Nephron progenitor cell (in vitro differentiated cells): ENCODE measurements around the gene SLX4IP.

ENCODE experiments used
- DNase-seq: peaks from one replicate; pipeline ENCODE4 v3.0.0; 2021
- H3K27ac Mint-ChIP-seq: 2 replicates; pipeline ENCODE4 v1.8.0; 2021; ENCODE audit warnings: mild to moderate bottlenecking, moderate library complexity, mixed read lengths
- H3K27me3 Mint-ChIP-seq: 2 replicates; pipeline ENCODE4 v1.8.0; 2021; ENCODE audit warnings: mild to moderate bottlenecking, low read depth, mixed read lengths; ENCODE audit not compliant: poor library complexity
- H3K36me3 Mint-ChIP-seq: 2 replicates; pipeline ENCODE4 v1.8.0; 2021; ENCODE audit warnings: low read depth, mixed read lengths
- H3K4me1 Mint-ChIP-seq: 2 replicates; pipeline ENCODE4 v1.8.0; 2021; ENCODE audit warnings: mixed read lengths
- H3K4me3 Mint-ChIP-seq: 2 replicates; pipeline ENCODE4 v1.8.0; 2021; ENCODE audit warnings: mild to moderate bottlenecking, moderate library complexity, mixed read lengths
- H3K9me3 Mint-ChIP-seq: 2 replicates; pipeline ENCODE4 v1.8.0; 2021; ENCODE audit warnings: mild to moderate bottlenecking, moderate library complexity, mixed read lengths
- TF ChIP-seq, protein P1 (sequence below): fragments of 200-600 bp; sonication (generic); IDR thresholded peaks from 2 replicates; pipeline ENCODE4 v1.5.0; 2021; ENCODE audit warnings: antibody characterized with exemption

The SLX4IP gene

DNA sequence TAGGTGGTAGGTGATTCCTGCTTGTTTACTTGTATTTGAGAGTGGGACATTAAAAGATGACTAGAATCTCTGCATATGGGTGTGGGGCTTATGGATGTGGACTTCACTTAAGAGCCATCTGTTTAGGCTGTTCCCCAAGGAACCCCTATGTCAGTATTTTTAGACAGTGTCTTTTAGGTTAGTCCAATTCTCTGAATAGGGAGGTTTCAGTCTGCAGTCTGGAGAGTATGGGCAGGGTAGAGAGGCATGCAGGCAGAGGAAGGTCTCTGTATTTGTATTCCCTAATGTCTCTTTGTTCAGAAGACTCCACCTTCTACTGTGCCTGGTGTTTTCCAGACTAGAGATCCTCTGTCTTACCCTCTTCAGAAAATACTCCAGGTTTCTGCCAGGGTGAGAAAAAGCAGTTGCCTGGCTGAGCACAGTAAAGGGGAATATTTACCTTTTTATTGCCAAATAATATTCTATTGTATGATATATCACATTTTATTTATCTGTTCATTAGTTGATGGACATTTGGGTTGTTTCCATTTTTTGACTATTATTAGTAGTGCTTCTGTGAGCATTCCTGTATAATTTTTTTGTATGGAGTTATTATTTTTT, 19.1 kb downstream of the SLX4IP start:
- no peaks in the 10 kb centered on the region for H3K27me3 Mint-ChIP-seq
- TF ChIP-seq, protein P1, sequence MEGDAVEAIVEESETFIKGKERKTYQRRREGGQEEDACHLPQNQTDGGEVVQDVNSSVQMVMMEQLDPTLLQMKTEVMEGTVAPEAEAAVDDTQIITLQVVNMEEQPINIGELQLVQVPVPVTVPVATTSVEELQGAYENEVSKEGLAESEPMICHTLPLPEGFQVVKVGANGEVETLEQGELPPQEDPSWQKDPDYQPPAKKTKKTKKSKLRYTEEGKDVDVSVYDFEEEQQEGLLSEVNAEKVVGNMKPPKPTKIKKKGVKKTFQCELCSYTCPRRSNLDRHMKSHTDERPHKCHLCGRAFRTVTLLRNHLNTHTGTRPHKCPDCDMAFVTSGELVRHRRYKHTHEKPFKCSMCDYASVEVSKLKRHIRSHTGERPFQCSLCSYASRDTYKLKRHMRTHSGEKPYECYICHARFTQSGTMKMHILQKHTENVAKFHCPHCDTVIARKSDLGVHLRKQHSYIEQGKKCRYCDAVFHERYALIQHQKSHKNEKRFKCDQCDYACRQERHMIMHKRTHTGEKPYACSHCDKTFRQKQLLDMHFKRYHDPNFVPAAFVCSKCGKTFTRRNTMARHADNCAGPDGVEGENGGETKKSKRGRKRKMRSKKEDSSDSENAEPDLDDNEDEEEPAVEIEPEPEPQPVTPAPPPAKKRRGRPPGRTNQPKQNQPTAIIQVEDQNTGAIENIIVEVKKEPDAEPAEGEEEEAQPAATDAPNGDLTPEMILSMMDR: no peak
- no peak for DNase-seq
- no peak overlapping the region for H3K4me3 Mint-ChIP-seq
- H3K36me3 Mint-ChIP-seq: peaks cover 33% of the 10 kb centered on the region
- no peak overlapping the region for H3K27ac Mint-ChIP-seq
- peaks cover 24% of the 10 kb centered on the region for H3K9me3 Mint-ChIP-seq
- no peaks in the 10 kb centered on the region for H3K4me1 Mint-ChIP-seq

DNA sequence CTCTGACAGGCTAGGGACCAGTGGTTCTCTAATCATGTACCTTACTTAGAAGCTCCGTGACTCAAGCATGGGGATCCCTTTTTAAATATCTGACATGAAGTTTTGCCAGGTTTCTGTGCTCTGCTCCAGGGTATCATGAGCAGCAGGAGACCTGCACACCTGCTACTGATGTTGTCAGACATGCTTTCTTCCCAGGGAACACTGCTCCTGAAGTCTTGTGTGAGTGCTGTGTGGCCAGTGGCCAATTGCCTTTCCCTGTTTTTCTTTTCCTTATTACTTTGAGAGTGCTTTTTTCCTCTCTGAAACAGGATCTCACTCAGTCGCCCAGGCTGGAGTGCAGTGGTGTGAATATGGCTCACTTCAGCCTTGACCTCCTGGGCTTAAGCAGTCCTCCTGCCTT, 26.4 kb downstream of the SLX4IP start:
- TF ChIP-seq, protein P1: no peak
- Mint-ChIP-seq H3K9me3 (peaks cover 49% of the 10 kb centered on the region), H3K36me3 (peaks cover 73% of the 10 kb centered on the region), H3K4me1 (peaks cover 10% of the 10 kb centered on the region), H3K4me3 (no peak overlapping the region), H3K27me3 (no peaks in the 10 kb centered on the region), H3K27ac (no peak overlapping the region)
- no peak for DNase-seq

DNA sequence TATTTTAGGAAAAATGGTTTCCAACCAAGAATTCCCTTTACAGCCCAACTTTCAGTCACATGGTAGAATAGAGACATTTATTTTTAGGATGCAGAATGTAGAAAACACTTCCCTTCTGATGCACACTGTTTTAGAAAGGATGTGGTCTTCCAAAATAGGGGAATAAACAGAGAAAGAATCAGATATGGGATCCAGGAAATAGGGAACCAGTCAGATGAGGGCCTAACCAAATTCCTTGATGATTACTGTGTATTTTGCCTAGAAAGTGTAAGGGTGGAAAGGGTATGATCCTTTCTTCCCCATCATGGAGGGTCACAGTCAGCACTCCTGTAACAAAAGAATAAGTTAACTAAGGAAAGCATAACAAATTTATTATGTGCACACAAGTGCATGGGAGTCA, 27.4 kb downstream of the SLX4IP start:
- Mint-ChIP-seq H3K4me3 (no peak overlapping the region), H3K36me3 (peaks cover 63% of the 10 kb centered on the region), H3K27ac (no peak overlapping the region), H3K9me3 (peaks cover 40% of the 10 kb centered on the region), H3K27me3 (no peaks in the 10 kb centered on the region), H3K4me1 (peaks cover 20% of the 10 kb centered on the region)
- TF ChIP-seq, protein P1: no peak
- DNase-seq: no peak

DNA sequence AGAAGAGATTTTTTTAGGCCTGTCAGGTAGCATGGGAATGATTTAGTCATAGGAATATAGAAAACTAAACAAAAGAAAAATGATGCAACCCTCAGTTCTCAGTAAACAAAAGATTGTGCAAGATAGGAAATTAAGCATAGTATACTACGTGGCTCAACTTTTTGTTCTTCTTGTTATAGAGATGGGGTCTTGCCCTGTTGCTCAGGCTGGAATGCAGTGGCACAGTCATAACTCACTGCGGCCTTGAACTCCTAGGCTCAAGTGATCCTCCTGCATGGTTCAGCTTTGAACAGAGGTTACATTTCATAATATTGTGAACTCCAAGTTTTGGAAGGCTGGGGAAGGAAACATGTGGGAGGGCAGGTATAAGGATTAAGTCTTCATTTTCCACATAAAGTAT, 28.5 kb downstream of the SLX4IP start:
- TF ChIP-seq, protein P1: no peak
- H3K27ac Mint-ChIP-seq: no peak overlapping the region
- H3K36me3 Mint-ChIP-seq: peaks cover 55% of the 10 kb centered on the region
- no peaks in the 10 kb centered on the region for H3K27me3 Mint-ChIP-seq
- DNase-seq: no peak
- no peak overlapping the region for H3K4me3 Mint-ChIP-seq
- peaks cover 33% of the 10 kb centered on the region for H3K9me3 Mint-ChIP-seq
- peaks cover 31% of the 10 kb centered on the region for H3K4me1 Mint-ChIP-seq

DNA sequence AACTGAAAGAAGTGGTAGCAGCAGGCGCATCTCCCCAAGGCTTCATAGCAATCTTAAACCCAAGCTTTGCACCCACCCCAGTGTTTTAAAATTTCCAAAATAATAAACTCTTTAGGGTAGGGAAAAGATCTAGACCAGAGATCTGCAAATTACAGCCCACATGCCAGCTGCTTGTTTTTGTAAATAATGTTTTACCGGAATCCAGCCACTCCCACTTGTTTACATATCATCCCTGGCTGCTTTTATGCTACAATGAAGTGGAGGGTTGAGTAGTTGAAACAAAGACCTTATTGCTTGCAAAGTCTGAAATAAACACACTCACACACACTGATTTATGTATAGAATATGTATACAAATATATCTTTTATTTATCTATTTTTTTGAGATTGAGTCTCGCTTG, 30.0 kb downstream of the SLX4IP start:
- Mint-ChIP-seq H3K27ac (no peak overlapping the region), H3K4me3 (no peak overlapping the region), H3K4me1 (peaks cover 43% of the 10 kb centered on the region), H3K36me3 (peaks cover 42% of the 10 kb centered on the region), H3K27me3 (no peaks in the 10 kb centered on the region), H3K9me3 (peaks cover 21% of the 10 kb centered on the region)
- no peak for DNase-seq
- TF ChIP-seq, protein P1: no peak

DNA sequence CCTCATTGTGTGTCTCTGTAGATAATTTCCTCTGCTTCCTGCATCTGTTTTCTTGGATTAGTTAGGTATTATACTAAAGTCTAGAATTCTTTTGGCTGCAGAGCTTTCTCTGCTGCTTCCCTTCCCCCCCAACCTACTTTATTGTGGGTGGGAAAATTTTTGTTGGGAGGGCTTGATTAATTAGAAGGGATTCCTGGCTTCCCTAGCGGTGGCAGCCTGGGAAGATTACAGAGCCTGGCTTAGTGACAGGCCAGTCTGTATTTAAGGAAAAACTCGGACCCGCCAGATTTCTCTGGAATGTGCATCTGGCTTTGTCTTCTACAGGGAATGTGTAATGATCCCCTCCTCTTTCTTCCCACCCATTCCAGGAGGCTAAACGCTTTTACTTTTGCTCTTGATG, 31.2 kb downstream of the SLX4IP start:
- peaks cover 37% of the 10 kb centered on the region for H3K36me3 Mint-ChIP-seq
- DNase-seq: peak; percentile 30
- H3K27me3 Mint-ChIP-seq: no peaks in the 10 kb centered on the region
- peak overlapping the region; percentile 21 for H3K4me3 Mint-ChIP-seq
- H3K9me3 Mint-ChIP-seq: peaks cover 18% of the 10 kb centered on the region
- peak overlapping the region; percentile 92 for H3K27ac Mint-ChIP-seq
- peaks cover 45% of the 10 kb centered on the region for H3K4me1 Mint-ChIP-seq
- TF ChIP-seq, protein P1: no peak
